GM19035 (cell line): ENCODE measurements around the gene NVL.
"Not testable (repeated sequence)": the region's sequence is repeated elsewhere in the genome, so short reads cannot be mapped to it uniquely, and the experiment has no call there.

Experiments used
- ATAC-seq: cut with Tn5 transposase; IDR thresholded peaks from one replicate; pipeline ENCODE4 v1.9.1; 2021; ENCODE audit not compliant: unreplicated experiment

Gene NVL

DNA sequence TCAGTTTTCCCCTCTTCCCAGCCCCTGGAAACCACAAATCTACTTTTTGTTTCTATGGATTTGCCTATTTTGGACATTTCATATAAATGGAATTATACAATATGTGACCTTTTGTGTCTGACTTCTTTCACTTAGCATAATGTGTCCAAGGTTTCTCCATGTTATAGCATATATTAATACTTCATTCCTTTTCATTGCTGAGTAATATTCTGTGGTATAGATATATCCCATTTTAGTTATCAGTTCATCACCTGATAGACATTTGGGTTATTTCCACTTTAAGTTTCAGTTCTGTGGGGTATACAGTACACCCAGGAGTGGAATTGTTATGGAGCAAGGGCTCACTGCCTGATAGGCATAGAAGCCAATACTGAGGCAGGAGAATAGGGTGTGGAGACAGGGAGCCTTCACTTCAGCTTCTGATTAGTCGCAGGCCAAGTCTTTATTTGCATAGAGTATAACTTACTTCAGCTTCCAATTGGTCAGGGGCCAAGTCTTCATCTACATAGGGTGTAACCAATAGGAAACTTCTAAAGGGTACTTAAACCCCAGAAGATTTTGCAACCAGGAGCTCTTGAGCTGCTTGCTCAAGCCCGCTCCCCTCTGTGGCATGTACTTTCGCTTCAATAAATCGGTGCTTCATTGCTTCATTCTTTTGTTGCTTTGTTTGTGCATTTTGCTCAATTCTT lies 8.3 kb upstream of the NVL start:
- no peak for ATAC-seq

DNA sequence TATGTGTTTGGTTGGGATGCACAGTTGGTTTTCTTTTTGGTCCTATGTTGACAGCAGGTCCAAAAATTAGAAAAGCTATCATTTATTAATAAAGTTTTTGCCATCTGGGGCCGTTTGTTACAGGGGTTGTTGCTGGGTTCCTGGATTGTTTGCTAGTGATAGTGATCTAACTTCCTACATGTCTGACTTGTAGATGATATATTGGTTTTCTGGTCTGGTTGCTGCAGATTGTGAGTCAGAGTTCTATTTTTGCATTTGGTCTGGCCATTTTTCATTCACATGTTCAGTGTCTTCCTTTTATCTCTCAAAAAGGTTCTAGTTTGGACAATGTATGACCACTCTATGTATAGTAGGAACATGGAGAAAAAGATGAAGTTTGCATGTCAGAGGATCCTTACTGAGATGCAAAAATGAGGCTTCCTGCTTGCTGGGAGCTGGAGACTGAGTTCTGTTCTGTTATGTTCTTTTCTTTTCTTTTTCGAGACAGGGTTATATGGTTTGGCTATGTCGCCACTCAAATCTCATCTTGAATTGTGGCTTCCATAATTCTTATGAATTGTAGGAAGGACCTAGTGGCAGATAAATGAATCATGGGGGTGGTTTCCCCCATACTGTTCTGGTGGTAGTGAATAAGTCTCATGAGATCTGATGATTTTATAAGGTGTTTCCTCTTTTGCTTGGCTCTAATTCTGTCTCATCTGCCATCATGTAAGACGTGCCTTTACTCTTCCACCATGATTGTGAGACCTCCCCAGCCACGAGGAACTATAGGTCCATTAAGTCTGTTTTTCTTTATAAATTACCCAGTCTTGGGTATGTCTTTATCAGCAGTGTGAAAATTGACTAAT lies 4.2 kb upstream of the NVL start:
- ATAC-seq, result no peak

GRCh38 chr1:224333309-224333926 lies 3.4 kb upstream of the NVL start:
- peak; percentile 56 for ATAC-seq

DNA sequence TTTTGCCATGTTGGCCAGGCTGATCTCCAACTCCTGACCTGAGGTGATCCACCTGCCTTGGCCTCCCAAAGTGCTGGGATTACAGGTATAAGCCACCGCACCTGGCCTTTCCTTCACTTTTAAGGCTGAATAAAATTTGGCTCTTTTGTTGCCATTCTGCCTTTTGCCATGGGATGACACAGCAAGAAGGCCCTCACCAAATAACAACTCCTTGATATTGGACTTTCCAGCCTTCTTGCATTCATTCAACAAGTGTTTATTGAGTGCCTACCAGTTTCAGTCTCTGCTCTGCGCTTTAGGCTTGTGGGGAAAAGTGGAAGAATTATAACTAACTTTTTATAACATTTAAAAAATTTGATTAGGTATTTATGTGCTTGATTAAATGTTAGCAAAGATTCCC lies 1.9 kb upstream of the NVL start:
- no peak for ATAC-seq

GRCh38 chr1:224331326-224331725 lies 1.4 kb upstream of the NVL start:
- no peak for ATAC-seq

DNA sequence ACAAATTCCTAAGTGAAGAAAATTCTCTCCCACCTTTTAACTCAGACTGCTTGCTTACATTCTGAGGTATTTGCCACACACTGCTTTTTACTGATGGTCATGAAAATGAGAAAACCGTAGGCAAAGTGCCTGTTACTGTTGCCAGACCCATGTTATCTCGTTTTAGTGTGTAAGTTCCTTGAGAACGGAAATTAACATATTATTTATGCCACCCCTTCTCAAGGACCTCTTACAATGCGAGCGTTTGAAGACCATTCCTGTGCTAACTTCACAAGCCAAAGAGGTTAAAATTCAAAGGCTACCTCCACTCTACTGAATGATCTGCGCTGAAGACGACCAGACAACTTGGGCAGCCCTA lies 509 bp downstream of the NVL start:
- ATAC-seq, result no peak

GRCh38 chr1:224328644-224329043 lies 1.3 kb downstream of the NVL start:
- no peak for ATAC-seq

DNA sequence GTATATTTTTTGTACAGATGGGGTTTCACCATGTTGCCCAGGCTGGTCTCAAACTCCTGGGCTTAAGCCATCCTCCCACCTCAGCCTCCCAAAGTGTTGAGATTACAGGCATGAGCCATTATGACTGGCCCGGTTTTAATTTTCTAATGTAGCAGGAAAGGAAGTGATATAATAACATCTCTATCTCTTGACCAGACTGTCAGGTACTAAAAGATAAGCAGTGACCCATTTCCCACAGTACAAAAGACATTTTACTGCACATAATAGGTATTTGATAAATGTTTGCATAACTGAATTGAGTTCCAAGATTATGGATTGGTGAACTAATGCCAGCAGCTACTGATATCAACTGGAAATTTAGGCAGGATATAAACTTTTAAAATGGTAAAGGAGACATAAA lies 4.0 kb downstream of the NVL start:
- ATAC-seq, result no peak

GRCh38 chr1:224321706-224322105 lies 8.3 kb downstream of the NVL start:
- no peak for ATAC-seq

- ATAC-seq, result no peak
Observed at GRCh38 chr1:224317383-224318045, 12.5 kb downstream of the NVL start.

- ATAC-seq, result no peak
Observed at GRCh38 chr1:224312025-224312424, 17.9 kb downstream of the NVL start.

DNA sequence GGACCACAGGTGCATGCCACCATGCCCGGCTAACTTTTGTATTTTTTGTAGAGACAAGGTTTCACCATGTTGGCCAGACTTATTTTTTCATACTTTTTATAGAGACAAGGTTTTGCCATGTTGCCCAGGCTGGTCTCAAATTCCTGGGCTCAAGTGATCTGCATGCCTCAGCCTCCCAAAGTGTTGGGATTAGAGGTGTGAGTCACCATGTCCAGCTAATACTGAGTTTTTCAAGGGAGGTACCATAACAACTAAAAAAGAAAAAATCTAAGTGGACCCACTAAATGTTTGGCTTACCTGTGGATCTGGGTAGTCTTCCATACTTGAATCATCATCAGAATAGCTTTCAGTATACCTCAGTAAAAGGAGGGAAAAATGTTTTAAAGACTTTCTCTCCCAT lies 18.5 kb downstream of the NVL start:
- not testable (repeated sequence) for ATAC-seq

- no peak for ATAC-seq
Observed at GRCh38 chr1:224308064-224308463, 21.9 kb downstream of the NVL start.

GRCh38 chr1:224304767-224305166 lies 25.2 kb downstream of the NVL start:
- ATAC-seq, result no peak

DNA sequence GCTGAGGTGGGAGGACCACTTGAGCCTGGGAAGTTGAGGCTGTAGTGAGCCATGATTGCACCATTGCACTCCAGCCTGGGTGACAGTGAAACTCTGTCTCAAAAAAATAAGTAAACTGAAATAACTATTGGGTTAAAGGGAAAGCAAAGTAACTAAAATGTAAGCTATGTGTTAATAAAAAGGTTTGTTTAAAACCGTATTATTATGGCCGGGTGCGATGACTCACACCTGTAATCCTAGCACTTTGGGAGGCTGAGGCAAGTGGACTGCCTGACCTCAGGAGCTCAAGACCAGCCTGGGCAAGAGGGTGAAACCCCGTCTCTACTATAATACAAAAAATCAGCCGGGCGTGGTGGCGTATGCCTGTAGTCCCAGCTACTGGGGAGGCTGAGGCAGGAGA lies 27.0 kb downstream of the NVL start:
- no peak for ATAC-seq

DNA sequence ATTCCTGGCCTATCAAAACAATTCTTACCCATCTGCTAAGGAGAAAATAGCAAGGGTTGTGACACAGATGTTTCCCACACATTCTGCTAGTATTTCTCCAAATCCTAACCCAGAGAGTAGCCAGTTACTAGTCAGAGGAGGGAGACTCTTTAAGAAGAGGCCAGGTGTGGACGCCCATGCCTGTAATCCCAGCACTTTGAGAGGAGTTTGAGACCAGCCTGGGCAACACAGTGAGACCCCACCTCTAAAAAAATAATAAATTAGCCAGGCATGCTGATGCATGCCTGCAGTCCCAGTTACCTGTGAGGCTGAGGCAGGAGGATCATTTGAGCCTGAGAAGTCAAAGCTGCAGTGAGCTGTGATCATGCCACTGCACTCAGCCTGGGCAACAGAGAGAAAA lies 28.6 kb downstream of the NVL start:
- ATAC-seq, result no peak

DNA sequence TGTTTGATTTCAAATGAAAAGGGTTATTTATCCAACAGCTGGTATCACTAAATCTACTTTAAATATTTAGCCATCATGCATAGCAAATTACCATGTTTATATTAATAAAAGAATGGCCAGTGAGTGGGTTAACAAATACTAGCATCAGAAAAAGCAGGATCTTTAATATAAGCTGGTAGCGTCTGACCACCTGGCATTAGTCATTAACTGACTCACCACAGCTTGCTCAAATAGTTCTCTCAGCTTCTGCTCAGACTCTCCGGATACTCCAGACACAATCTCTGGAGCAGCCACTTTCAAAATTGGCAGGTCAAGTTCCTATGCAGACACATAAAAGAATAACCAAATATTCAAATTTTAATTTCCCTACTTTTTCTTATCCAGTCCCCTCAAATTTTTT lies 29.6 kb downstream of the NVL start:
- no peak for ATAC-seq

GRCh38 chr1:224298346-224299330 lies 31.3 kb downstream of the NVL start:
- ATAC-seq, result no peak

DNA sequence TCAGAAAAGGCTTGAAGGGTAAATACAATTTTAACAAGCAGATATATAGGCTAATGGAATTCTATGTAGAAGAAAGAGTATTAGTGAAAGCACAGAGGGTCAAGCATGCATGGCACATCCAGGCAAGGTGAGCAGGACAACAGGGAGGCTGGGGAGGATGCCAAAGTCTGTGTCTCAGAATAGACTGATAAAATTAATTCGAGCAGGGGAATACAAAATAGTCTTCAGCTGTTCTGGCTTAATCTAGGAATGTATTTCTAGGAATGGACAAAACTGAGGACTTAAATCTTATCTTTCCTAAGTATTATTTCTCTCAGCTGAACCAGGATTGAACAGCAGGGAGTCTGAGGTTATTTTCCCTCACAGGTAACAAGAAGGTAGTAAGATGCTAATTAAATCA lies 35.2 kb downstream of the NVL start:
- ATAC-seq, result no peak

GRCh38 chr1:224292419-224292818 lies 37.6 kb downstream of the NVL start:
- no peak for ATAC-seq
